Endothelial cell of hepatic sinusoid (primary cell): Measurements from ENCODE around the gene RAD51AP1.

Experiments used
- in situ Hi-C: cut with HindIII; loops from 2 replicates; pipeline ENCODE4 v1.10.0; 2017; ENCODE audit warnings: low sequenced_read_pairs

The RAD51AP1 gene

DNA sequence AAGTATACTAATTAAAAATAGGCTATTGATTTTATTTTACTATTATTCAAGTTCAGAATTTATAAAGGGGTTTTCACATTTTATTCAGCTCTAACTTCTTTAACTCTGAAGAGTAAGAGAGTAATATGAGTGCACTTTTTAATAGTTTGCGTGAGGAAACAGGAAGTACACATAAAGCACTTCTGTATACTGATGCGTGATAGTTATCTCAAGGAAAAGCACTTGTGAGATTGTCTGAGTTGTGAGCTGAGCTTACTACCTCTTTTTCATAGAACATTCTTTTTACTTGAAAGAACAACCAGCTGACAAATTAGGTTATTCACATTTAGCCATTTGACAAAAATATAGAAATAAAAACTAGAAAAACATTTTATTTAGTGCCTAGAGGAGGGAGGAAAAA is 1.9 kb downstream of the RAD51AP1 start:
- in situ Hi-C loops, result no loop called here

DNA sequence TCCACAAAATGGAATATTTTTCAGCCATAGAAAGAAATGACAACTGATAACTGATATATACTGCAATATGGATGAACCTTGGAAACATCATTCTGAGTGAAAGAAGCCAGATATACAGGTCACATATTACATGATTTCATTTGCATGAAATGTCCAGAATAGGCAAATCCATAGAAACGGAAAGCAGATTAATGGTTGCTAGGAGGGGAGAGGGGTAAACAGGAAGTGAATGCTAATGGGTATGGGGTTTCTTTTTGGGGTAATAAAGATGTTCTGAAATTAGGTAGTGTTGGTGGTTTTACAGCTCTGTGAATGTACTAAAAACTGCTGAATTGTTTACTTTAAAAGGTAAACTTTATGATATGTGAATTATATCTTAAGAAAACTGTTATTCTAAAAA is 6.5 kb downstream of the RAD51AP1 start:
- in situ Hi-C loops, result no loop called here

DNA sequence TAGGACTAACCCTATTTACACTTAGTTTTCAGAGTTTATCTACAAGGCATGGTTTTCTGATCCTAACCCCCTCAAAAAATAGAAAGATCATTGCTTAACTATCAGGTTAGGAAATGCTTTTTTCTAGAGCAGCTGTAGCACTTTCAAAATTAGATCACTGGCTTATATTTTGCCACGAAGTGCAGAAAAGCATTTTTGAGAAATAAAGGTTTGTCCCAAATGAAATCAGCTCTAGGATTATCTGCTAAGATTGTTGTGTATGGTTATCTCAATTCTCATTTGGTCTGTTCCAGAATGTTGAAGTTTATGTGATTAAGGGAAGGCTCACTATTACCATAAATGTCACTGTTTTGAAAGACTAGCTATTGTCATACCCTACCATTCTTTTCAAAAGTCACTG is 13.5 kb downstream of the RAD51AP1 start:
- in situ Hi-C loops, result no loop called here

GRCh38 chr12:4553943-4554342 is 15.3 kb downstream of the RAD51AP1 start:
- in situ Hi-C loops, result no loop called here

DNA sequence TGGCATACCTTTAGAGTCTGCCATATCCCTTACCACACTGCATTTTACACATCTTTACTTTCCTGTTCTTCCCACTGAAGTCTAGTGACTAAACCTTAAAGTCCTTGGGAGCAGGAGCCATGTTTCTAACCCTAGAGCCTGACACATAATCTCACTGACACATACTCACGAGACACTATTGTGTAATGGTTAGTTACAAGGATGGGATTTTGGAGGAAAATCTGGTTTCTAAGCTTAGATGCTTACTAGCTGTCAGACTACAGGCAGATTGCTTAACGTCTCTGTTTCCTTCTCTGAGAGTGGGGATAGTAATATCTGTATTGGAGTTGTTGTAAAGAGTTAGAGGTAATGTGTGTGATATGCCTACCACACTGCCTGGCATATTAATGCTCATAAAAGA is 17.1 kb downstream of the RAD51AP1 start:
- in situ Hi-C loops, result no loop called here

GRCh38 chr12:4556735-4557530 is 18.2 kb downstream of the RAD51AP1 start:
- in situ Hi-C loops, result no loop called here

GRCh38 chr12:4557586-4557985 is 18.9 kb downstream of the RAD51AP1 start:
- in situ Hi-C loops, result no loop called here

DNA sequence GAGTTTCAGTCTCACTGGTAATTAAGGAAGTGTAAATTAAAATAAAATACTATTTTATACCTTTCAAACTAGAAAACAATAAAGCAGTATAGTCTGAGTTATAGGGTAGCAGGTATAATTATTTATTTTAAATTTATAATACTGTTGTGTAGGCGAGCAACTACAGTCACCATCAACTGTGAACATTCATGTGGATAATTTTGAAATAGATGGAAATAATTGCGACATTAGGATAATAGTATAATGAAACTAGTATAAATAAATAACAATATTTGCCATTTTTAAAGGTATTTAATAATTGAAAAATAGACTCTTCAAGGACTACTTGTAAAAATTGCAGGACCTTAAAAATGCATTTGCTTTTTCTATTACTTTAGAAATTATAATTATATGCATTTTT is 19.5 kb downstream of the RAD51AP1 start:
- in situ Hi-C loops, result no loop called here

DNA sequence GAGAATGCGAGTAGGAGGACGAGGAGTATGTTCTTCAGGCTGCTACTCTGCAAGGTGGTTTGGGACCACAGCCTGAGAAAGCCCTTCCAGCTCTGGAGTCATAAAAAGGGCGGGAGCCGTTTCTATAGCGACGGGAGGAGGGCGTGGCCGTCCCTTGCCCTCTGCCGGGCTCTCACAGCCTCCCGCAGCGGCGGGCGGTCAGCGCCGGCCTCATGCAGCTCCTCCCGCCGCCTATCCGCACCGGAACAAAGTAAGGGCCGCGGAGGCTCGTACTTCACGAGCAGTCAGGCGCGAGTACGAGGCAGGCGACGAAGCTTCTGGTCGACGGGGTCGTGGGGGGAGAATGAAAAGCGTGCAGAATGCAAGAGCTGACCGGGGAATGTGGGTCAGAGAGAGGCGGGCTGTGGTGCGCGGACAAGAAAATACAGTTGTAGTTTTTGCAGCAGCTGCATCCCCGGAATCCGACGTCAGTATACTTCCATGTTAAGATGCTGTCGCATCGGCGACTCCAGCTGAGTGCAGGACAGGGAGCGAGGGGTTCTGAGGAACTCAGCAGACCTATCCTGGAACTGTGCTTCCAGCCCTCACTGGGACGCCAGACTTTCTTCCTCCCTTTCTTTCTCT is 23.5 kb downstream of the RAD51AP1 start, which contains the start of gene DYRK4:
DYRK4 (plus strand) TSS at position 175 of the 624 bp plus-strand sequence; CDS start at position 213, 38 bp downstream.
- in situ Hi-C loops, result loop anchor here (5.0 kb wide), 1 partner anchor 40 kb away; no protein-coding TSS in a partner anchor

- in situ Hi-C loops, result loop anchor here (5.0 kb wide), 1 partner anchor 39 kb away; no protein-coding TSS in a partner anchor
These were observed 24.6 kb downstream of the RAD51AP1 start for GRCh38 chr12:4563336-4563735.

GRCh38 chr12:4564818-4565217 is 26.1 kb downstream of the RAD51AP1 start:
- in situ Hi-C loops, result loop anchor here (5.0 kb wide), 1 partner anchor 37 kb away; no protein-coding TSS in a partner anchor

GRCh38 chr12:4566474-4566873 is 27.8 kb downstream of the RAD51AP1 start:
- in situ Hi-C loops, result no loop called here

- in situ Hi-C loops, result no loop called here
These were observed 28.6 kb downstream of the RAD51AP1 start for GRCh38 chr12:4567073-4567881.

DNA sequence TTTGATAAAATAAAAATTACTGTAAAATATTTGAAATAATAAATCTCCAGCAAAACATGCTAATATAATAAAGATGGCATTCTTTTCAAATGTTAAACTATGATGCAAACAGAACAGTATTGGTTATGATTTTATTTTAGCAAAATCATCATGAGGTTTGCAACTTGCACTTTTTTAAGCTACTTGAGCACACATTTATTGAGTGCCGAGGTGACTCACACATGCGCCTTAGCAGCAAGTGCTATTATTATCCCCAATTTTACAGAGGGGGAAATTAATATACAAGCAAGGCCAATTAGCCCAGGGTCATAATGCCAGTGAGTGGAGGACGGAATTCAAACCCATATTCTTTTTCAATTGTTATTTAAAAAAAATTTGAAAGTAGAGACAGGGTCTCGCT is 30.6 kb downstream of the RAD51AP1 start:
- in situ Hi-C loops, result no loop called here

GRCh38 chr12:4572680-4573079 is 34.0 kb downstream of the RAD51AP1 start:
- in situ Hi-C loops, result no loop called here

DNA sequence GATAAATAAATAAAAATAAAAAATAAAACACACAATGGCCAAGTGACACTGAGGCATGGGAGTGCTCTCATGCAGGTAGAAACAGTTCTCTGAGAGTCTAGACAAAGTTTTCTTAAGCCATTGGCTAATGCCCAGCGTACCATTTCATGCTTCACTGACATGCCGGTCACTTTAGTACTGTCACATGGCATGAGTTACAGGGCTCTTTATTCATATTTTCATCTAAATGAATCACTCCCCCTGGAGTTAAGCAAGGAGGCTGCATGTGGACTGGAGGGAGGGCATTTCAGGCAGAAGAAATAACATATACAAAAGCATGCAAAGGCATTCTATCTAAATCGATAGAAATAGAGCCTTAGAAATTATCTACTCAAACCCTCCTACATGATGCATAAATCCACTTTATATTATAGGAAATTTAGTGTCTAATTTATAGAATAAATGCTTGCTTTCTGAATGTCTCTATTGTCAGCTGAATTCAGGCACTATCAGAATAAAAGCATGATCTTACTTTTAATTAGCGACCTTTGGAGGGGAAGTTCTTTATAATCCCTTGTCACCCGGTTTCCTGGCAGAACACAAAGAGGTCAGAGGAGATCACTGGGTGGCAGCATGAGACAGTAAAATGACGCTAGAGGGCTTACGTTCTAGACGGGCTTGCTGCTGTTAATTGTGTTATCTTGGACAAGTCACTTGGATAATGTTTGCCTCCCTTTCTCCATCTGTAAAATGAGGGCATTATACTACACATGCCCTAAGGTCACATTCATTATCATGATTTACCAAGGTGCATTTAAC is 40.8 kb downstream of the RAD51AP1 start:
- in situ Hi-C loops, result no loop called here

GRCh38 chr12:4580281-4580688 is 41.6 kb downstream of the RAD51AP1 start:
- in situ Hi-C loops, result no loop called here

DNA sequence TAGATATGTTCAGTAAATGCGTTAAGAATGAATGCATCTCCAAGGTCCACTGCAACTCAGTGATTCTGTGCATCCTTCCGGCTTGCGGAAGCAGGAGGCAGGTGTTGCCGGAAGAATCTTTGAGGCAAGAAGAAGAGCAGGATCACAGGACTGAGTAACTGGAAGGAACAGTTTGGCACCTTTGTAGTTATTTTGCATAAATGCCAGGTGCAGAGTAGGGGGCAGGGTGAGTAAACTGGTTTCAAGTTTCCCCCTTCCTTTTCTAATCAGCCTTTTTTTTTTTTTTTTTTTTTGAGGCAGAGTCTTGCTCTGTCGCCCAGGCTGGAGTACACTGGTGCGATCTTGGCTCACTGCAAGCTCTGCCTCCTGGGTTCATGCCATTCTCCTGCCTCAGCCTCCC is 45.6 kb downstream of the RAD51AP1 start:
- in situ Hi-C loops, result no loop called here

GRCh38 chr12:4584896-4585295 is 46.2 kb downstream of the RAD51AP1 start:
- in situ Hi-C loops, result no loop called here

DNA sequence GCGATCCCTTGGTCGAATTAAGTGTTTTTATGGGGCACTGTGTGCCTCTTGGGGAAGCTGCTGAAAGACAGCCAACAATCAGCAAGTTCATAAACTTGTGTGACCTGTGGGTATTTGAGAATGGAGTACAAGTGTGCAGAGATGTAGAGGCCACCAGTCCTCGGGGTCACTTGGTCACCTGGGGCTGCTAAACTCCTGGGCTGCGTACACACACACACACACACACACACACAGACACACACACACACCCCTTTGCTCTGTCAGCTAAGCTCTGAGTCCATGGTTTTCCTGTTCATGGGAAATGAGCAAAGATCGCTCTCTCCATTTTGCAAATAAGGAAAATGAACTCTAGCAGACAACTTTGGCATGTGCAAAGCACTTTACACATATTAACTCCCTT is 47.8 kb downstream of the RAD51AP1 start:
- in situ Hi-C loops, result no loop called here

DNA sequence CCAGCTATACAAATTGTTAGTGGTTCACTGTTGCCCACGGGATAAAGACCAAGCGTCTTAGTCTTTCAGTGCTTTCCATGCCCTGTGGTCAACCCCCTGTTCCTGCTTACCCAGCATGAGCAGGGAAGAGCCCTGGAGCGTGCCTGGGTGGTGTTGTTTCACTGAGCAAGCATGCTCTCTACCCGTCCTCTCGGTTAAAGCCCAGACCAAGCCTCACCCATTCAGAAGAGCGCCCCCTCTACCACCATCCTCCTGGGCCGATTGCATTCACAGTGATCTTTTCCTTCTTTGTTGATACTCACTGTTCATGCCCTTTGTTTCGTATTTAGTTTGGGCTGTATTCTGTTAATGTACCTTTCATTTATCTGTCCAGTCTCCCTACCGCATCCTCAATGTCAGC is 48.4 kb downstream of the RAD51AP1 start:
- in situ Hi-C loops, result no loop called here
